Activated CD8-positive, alpha-beta memory T cell treated with anti-CD3 and anti-CD28 coated beads for 24 hours (primary cell): ENCODE measurements around the gene POFUT2.

Experiments used
- DNase-seq: peaks from one replicate; pipeline ENCODE4 v3.0.0-alpha.2; 2020

POFUT2 gene

DNA sequence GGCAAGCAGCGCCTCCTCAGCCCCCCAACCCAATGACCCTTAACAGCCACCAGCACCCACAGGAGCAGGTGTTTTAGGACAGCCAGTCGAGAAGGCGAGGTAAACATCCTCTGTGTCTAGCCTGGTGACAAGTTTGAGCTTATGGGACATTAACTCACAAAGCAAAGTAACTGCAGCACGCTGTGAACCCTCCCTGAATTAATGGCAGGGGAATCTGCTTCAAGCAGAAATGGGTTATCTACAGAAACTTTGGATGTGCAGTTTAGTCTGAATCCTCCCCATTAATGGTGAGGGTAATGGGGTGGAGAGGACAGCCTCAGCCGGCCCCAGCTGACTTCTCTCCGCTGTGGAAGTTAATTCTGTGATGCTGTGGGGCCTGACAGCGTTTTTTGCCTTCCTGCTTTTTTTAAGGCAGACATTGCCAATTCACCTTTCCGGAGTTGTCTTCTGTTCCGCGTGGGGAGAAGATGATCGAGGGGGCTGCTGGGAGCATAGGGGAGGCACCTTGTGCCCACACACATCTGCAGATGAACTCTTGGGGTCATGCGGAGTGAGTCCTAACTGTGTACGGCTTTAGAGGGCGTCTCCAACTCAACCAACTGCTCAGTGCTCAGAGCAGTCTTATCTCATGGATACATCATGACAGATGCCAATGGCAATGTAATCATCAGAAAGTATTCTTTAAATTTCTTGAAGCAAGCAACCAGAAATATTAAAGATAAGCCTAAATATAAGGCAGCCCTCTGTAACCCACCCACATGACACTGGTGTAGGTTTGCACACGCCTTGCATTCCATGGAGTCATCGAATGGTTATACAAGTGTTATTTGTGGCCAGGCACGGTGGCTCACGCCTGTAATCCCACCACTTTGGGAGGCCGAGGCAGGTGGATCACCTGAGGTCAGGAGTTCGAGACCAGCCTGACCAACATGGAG lies 41.0 kb downstream of the POFUT2 start:
- no peak for DNase-seq

DNA sequence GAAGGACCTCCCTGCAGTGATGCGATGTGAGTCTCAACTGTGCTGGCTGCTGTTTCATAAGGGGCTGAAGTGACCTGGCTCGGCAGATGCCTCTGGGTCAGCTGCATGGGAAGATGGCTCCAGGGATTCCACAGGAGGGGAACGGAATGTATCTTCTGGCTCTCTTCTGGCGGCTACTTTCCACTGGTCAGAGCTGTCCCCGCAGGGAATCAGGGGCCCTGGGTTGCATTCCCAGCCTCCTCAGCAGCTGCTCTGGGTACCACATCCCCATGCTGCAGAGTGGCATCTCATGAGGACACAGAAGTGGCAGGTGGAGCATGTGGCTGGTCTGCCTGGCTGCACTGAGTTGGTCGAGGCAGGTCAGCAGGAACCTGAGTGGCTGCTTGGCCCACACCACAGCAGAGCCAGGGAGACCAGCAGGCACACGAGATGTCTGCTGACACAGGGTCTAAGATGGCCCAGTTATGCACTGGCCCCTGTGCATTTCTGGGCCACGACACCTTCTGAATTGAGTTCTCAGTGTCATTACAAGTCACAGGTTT lies 42.8 kb downstream of the POFUT2 start:
- DNase-seq: no peak

DNA sequence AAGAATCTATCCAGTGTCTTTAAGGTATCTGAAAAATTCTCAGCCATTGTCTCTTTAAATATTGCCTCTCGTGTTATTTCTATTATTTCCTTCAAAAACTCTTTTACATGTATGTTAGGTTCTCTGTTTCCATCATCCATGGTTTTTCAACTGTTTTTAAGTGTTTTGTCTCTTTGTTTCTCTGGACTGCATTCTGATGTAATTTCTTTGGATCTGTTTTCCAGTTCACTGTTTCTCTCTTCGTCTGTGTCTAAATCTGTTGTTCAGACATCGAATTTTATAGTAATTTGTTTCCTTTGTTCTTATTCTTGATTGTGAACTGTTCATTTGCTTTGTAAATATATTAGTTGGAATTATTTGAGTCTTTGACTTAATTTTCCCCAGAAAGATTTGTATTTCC lies 44.1 kb downstream of the POFUT2 start:
- DNase-seq: no peak

DNA sequence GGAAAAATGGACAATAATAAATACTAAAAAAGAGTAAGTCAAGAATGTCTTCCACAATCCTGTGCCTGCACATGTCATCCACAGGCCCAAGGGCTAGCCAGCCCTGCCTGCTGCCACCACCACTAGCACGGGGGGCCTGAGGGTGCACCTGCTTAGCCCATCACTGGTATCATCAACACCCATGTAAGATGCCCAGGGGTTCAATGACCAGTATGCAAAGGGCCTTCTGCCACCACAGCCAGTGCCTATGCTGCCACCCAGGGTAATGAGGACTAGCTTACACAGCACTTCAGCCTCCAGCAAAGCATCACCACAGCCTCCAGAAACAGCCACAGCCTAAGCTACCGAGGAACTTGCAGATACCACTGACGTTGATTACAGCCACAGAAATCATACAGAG lies 46.3 kb downstream of the POFUT2 start:
- no peak for DNase-seq

DNA sequence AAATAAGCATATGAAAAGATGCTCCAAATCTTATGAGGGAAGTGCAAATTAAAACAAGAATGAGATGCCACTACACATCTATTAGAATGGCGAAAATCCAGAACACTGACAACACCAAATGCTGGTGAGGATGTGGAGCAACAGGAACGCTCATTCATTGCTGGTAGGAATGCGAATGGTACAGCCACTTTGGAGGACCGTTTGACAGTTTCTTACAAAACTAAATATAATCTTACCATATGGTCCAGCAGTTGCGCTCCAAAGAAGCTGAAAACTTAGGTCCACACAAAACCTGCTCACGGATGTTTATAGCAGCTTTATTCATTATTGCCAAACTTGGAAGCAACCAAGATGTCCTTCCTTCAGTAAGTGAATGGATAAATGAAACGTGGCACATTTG lies 50.3 kb downstream of the POFUT2 start:
- DNase-seq: no peak

DNA sequence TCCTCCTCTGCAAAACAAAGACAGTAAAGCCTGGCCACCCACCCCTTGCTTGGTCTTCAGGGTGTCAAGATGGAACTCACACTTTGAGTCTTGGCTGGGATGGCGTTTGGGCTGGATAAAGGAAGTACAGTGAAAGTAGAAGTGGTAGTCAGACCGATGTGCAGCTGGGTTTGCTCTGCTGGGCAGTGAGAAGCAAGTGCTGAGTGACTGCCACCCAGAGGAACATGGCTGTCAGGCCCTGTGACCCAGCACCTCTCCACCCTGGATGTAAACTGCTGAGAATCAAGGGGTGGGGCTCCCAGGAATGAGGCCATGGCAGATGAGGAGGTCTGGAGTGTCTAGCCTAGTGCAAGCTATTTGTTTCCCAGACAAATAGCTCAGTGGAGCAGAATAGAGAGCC lies 51.2 kb downstream of the POFUT2 start:
- no peak for DNase-seq

DNA sequence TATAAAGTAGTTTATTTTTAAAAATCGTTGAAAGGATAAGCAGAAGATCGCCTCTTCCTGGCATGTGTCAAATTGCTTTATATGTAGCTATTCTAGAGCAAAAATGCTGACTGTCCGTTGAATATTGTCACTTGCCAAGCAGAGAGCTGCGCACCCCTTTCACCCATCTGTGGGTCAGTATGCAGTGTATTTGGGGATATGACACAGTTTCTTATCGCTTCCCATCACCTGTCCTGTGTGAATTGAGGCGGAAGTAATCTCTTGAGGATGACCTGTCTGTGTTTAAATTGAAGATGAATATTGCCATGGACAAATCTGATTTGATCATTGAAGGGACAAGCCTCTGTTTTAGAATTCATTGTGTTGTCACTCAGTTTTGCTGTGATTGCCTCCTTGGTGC lies 52.2 kb downstream of the POFUT2 start:
- DNase-seq: no peak

DNA sequence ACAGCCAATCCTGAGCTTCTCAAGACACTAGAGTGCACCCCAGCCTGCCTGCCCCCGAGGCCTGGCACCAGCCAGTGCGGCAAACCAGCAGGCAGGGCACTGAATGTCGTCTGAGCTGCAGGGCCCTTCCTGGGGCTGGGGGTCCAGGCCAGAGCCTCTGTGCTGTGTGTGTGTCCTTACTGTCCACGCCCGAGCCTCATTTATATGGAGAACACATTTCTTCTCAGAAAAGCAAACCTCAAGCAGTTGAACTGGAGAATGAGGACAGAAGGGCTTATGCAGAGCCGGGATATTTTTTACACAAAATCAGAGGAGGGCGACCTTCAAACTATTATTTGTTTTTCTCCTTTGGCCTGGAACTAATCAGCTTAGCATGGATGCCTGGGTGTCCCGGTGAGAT lies 52.7 kb downstream of the POFUT2 start:
- no peak for DNase-seq

DNA sequence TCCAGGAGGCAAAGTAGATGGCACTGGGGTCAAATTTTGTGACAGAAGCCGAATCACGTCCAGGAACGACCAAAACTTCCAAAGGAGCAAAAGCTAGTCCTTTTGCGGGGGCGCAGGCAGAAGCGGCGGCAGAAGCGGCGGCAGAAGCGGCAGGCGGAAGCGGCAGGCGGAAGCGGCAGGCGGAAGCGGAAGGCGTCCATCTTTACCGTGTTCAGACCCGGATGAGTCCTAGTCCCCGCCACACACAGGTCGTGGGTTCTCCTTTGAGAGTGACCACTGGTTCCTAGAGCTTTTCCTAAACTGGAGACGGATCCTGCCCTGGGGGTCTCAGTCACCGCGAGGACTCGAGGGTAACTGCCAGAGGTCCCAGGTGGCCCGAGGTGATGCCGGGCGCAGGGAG lies 53.6 kb downstream of the POFUT2 start:
- DNase-seq: no peak

DNA sequence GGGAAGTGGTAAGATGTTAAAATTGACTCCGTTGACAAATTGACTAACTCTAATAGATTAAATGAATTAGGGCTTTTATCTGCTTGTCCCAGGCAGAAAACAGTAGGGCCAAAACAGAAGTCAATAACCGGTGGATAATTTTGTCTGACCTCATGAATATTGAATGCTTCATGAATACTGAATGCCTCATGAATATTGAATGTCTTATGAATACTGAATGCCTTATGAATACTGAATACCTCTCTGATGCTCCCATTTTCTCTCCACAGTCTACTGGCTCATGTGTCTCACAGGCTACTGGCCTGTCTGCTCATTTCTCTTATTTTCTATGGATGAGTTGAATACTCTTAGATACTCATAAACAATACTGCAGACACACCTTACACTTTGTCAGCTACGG lies 56.0 kb downstream of the POFUT2 start:
- DNase-seq: no peak

DNA sequence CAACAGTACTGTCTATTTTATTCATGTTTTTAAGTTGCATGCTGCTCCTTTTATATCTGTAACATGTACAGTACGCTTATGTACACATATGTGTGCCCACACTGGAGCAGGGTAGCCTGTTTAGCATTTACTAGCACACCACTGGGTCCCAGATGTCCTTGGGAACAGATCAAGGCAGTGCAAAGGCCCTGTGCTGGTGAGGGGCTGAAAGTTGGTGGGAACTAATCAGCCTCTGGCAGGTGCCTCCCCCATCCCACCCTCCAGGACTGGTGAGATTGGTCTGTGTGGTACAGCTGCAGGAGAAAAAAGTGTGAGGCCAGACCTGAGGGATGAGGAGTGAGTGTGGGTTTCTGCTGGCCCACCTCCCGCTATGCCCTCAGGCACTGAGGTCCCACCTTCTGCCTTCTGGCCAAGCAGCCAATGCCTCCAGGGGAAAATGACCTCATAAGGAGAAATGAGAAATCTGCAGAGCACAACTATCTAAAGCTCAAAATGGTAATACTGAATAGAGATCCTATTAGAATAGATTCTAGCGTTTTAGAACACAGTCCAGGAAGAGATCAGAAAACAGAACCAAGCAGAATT lies 58.9 kb downstream of the POFUT2 start:
- no peak for DNase-seq

DNA sequence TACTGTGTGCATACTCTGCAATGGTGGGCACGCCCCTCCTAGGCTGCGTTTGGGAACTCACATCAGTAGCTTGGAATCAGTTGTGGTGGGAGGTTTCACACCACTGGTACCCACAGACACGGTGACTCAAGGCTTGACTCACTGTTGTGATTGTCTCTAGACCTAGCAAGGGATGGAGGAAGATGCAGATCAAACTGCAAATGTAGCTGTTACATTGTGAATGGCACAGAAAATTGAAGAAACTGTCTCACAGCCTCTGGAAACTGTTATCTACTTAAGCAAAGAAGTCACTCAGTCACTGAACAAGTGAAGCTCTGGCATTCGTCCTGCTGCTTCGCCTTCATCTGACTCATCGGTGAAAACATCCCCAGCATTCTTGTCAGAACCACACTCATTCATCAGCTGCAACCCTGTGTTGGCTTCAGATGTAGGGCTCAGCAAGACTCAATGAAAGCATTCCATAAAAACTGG lies 59.5 kb downstream of the POFUT2 start:
- DNase-seq: peak; percentile 83

DNA sequence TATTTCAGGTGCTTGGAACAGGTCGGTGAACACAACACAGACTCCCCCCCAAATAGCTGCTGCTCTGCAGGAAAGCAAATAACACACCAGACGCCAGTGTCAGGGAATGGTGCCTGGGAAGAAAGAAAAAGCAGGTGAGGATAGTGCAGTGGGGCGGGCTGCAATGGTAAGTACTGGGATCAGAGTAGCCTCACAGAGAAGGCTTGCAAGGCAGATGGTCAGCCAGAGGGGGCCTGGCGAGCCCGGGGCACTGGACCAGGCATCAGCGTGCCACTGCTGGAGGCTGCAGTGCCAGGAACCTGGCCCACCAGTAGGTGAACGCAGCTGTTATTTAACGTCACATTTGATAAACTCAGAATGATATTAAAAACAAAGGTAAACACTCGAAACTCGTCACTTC lies 60.0 kb downstream of the POFUT2 start:
- no peak for DNase-seq

DNA sequence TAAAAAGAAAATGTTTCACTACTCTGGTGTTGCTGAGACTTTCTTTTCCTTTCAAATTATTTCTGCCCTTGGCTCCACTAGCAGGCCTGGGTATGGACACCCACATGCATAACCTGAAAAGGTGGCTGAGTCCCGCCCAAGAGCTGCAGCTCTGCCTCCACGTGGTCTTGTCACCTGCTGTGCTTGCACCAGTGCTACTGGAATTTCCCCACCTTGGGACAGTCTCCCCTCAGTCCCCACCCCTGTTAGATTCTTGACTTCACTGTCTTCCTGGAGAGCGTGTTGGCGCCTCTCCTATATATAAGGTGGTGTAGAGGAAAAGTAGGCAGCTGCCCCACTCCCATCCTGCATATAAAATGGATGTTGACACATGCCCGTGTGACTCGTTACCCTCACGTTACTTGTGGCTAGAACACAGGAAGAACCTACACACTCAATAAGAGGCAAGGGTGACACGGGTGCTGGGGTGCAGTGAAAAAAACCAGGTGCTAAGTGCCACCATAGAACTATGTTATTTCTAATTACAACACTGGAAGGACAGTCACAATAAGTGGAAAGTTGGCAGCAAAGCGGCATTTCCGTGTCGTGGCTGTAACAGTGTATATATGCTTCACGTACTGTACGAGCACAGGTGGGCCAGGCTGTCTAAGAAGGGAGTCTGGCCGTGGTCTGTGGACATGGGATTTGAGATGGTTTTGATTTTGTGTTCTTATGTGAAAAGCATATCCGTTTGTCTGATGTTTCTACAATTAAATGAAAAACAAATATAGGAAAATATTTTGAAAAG lies 61.0 kb downstream of the POFUT2 start:
- no peak for DNase-seq

DNA sequence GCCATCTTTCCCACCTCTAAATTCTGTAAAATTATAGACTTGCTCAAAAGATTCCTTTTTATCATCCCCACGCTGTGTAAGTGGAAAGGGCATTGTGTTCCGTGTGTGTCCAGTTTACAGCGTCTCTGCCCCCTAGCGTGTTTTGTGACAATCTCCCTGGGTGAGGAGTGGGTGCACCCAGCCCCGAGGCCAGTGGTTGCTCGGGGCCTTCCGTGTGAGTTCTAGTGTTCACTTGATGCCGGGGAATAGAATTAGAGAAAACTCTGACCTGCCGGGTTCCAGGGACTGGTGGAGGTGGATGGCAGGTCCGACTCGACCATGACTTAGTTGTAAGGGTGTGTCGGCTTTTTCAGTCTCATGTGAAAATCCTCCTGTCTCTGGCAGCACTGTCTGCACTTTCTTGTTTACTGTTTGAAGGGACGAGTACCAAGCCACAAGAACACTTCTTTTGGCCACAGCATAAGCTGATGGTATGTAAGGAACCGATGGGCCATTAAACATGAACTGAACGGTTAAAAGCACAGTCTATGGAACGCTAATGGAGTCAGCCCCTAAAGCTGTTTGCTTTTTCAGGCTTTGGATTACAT lies 61.9 kb downstream of the POFUT2 start:
- DNase-seq: no peak

DNA sequence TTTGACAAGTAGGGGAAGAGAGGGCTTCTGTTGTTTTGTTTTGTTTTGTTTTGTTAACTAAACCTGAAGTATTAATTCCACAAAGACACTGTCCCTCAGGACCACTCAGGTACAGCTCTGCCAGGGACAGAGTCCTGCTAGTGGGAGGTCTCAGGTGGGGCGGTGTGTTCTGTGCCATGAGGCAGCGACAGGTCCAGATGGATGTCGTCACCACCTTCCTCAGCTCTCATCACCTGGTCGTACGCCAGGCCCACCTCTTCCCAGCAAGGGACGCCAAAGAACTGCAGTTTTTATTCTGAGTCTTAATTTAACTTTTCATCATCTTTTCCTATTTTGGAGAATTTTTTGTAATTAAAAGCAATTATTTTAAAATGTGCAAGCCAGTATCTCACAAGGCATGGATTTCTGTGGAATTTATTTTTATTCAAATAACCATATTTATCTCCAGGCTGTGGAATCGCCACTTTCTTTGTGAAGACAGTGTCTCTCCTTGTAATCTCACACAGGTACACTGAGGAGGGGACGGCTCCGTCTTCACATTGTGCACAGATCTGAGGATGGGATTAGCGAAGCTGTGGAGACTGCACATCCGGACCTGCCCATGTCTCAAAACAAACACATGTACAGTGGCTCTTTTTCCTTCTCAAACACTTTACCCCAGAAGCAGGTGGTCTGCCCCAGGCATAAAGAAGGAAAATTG lies 62.5 kb downstream of the POFUT2 start:
- no peak for DNase-seq

DNA sequence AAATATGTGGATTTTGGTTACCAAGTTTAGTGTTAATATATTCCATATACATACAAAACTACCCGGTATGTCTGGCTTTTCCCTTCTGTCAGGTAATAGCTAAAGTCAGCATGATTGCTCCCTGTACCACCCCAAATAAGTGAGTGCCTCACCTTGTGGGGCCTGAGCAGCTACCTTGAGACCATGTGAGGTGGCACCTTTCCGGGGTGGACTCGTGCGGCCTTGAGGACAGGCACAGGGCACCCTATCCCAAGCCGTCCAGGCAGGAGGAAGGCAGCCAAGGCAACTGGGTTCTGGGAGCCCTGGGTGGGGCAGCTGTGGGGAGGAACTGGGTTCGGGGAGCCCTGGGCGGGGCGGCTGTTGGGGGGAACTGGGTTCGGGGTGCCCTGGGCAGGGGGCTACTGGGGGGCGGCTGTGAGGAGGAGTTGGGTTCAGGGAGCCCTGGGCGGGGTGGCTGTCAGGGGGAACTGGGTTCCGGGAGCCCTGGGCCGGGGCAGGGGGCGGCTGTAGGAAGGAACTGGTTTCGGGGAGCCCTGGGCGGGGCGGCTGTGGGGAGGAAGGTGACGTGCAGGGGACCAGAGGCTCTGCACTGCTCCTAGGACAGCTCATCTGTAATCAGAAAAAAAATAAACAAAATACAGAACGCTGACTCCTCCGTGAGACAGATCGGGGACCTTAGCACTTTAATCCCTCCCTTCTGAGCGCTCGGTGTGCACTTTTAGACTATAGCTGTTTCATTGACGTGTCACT lies 63.3 kb downstream of the POFUT2 start:
- DNase-seq: no peak

DNA sequence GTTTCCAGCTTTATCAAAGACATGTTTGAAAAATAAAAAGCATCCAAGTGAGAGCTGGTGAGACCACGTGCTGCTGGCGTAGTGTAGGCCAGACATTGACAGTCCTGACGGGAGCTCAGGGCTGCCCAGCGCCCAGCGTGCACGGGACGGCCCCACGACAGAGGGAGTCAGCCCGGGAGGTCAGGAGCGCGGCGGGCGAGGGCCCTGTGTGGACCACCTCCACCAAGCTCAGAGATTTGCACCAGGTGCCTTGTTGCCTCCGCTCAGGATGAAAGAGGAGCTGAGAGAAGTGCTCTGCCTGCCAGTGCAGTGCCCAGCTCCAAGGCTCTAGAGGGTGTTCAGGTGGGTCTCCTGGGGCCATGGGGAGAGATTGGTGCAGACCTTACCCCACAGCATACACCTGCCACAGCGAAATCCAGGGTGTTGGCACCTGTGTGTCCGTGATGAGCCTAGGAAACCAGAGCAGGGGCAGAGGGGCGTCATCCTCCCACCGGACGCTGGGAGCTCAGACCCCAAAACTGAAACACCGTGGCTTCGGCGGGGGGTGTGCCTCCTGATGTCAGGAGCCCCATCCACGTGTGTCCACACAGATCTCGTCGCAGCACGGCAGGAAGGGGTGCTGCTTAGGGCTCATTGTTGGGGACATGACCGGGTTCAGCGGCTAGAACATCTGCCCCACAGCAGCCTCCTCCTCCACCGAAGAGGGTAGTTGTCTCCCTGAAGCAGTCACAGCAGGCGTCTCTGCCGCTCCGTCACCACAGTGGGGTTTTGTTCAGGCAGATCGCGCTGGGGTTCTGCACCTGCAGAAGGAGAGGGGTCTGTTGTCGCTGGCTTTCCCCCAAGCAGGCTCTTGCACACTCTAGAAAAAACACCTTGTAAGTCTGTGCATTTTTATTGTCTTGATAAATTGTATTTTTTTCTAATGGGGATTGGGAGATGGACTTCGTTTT lies 64.2 kb downstream of the POFUT2 start:
- no peak for DNase-seq

DNA sequence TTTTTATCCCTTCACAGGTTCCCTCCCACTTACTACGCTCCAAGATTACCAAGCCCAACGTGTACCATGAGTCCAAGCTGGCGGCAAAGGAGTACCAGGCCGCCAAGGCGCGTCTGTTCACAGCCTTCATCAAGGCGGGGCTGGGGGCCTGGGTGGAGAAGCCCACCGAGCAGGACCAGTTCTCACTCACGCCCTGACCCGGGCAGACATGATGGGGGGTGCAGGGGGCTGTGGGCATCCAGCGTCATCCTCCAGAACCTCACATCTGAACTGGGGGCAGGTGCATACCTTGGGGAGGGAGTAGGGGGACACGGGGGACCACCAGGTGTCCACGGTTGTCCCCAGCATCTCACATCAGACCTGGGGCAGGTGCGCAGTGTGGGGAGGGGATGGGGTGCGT lies 65.7 kb downstream of the POFUT2 start:
- DNase-seq: no peak

DNA sequence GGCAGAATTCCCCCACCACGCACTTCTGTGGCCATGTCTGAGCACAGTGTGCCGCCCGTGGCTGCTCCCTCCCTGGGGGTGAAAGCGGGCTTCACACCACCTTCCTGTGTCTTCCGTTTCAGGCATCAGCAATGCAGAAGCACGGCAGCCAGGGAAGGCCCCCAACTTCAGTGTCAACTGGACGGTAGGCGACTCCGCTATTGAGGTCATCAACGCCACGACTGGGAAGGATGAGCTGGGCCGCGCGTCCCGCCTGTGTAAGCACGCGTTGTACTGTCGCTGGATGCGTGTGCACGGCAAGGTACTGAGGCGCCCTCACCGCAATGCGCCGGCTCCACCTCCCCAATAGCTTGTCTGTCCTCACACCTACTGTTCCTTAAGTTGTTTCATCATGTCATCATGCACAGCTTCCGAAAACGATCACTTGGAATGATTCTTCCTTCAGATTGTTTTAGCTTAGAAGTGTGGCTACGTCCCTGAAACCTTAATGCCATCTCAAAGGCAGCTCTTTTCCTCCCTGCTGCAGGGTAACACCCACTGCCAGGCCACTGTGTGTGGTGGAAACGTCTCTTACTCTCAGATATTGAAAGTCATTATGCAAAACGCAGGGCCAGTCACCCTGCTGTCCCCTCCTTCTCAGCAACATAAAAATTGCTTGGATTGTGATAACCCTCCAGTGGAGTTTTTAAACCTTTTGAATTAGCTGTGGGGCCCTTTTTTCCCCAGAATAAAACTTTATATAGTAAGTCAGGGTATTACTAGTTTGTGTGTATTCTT lies 66.8 kb downstream of the POFUT2 start:
- no peak for DNase-seq
